SK-N-SH (cell line): Measurements from ENCODE around the gene YPEL1. TPM values are rescaled to one million over a fixed set of nuclear protein-coding genes. Genes with fewer than 3 reads are reported as not detected.

Source experiments
- CTCF ChIA-PET: fragments of 300-600, 350-600 bp; formaldehyde crosslinking; extraction: SDS; loops from one replicate; lab custom pipeline; 2021; lab: Yijun Ruan, JAX
- POLR2A ChIA-PET: fragments of 350-600 bp; sonication (Branson Sonifier 250); formaldehyde crosslinking; extraction: SDS; loops from one replicate; lab custom pipeline; 2020; ENCODE audit warnings: antibody characterized with exemption, inconsistent platforms; lab: Yijun Ruan, JAX
- DNase-seq: peaks from one replicate; pipeline ENCODE4 v3.0.0; 2012
- H2AFZ ChIP-seq: fragments of 200-600 bp; sonication (generic); 2 replicates; pipeline ENCODE4 v1.8.1; 2016; ENCODE audit warnings: antibody characterized with exemption, mild to moderate bottlenecking, low read depth
- H3F3A ChIP-seq: fragments of 200-600 bp; sonication (generic); replicated peaks from 2 replicates; pipeline ENCODE3; 2016; ENCODE audit warnings: antibody characterized with exemption, mild to moderate bottlenecking; ENCODE audit not compliant: insufficient read depth
- H3K27ac ChIP-seq, 2 experiments: fragments of 200-500 bp in 1 of 2; fragments of 200-600 bp in 1 of 2; sonication (Bioruptor generic) in 1 of 2; sonication (generic), shearing (Covaris generic) in 1 of 2; 2 replicates each; pipeline versions ENCODE4 v1.5.1 to v1.6.1; 2014 to 2016; ENCODE audit warnings: low read depth in 2 of 2, inconsistent platforms in 1 of 2, low read length in 1 of 2, mild to moderate bottlenecking in 1 of 2, mixed read lengths in 1 of 2
- H3K27me3 ChIP-seq: fragments of 200-600 bp; sonication (generic), shearing (Covaris generic); 2 replicates; pipeline ENCODE4 v1.6.1; 2016; ENCODE audit warnings: mixed run types; ENCODE audit not compliant: insufficient read depth
- H3K36me3 ChIP-seq, 2 experiments: fragments of 200-500 bp in 1 of 2; fragments of 200-600 bp in 1 of 2; sonication (Bioruptor generic) in 1 of 2; sonication (generic) in 1 of 2; replicated peaks in 1 of 2; 2 replicates each; pipeline versions ENCODE3 to v1.5.1; 2014 to 2016; ENCODE audit warnings: low read length in 1 of 2, mild to moderate bottlenecking in 1 of 2; ENCODE audit not compliant: insufficient read depth in 2 of 2, control insufficient read depth in 1 of 2
- H3K4me1 ChIP-seq, 2 experiments: fragments of 200-500 bp in 1 of 2; fragments of 200-600 bp in 1 of 2; sonication (Bioruptor generic) in 1 of 2; sonication (generic), shearing (Covaris generic) in 1 of 2; 2 replicates each; pipeline versions ENCODE4 v1.5.1 to v1.6.1; 2014 to 2016; ENCODE audit warnings: low read depth in 1 of 2, low read length in 1 of 2, mixed run types in 1 of 2; ENCODE audit not compliant: insufficient read depth in 2 of 2, control insufficient read depth in 1 of 2
- H3K4me2 ChIP-seq: fragments of 200-600 bp; sonication (generic), shearing (Covaris generic); 2 replicates; pipeline ENCODE4 v1.6.1; 2017; ENCODE audit warnings: mixed run types
- H3K4me3 ChIP-seq, 2 experiments: fragments of 200-500 bp in 1 of 2; fragments of 200-600 bp in 1 of 2; sonication (Bioruptor generic) in 1 of 2; sonication (generic), shearing (Covaris generic) in 1 of 2; 2 replicates each; pipeline versions ENCODE4 v1.5.1 to v1.8.1; 2014 to 2016; ENCODE audit warnings: low read depth in 2 of 2, inconsistent platforms in 1 of 2, low read length in 1 of 2, mild to moderate bottlenecking in 1 of 2, mixed read lengths in 1 of 2, moderate library complexity in 1 of 2
- H3K79me2 ChIP-seq: fragments of 200-600 bp; sonication (generic); 2 replicates; pipeline ENCODE4 v1.8.1; 2017; ENCODE audit warnings: mild to moderate bottlenecking; ENCODE audit not compliant: insufficient read depth
- H3K9ac ChIP-seq: fragments of 200-600 bp; sonication (generic); 2 replicates; pipeline ENCODE4 v1.6.1; 2017; ENCODE audit warnings: mixed run types
- H3K9me2 ChIP-seq: fragments of 200-600 bp; sonication (generic); 2 replicates; pipeline ENCODE4 v1.6.1; 2017; ENCODE audit warnings: mixed run types
- H3K9me3 ChIP-seq: fragments of 200-600 bp; sonication (generic); 2 replicates; pipeline ENCODE4 v1.6.1; 2017; ENCODE audit warnings: mixed run types, mild to moderate bottlenecking, moderate library complexity
- H4K20me1 ChIP-seq: fragments of 200-600 bp; sonication (generic); 2 replicates; pipeline ENCODE4 v1.6.1; 2017; ENCODE audit warnings: mild to moderate bottlenecking, mixed run types; ENCODE audit not compliant: insufficient read depth
- EP300 ChIP-seq, 2 experiments: IDR thresholded peaks; 2 replicates each; pipeline versions ENCODE4 v1.4.0 to v1.6.1; 2012; ENCODE audit warnings: borderline replicate concordance in 1 of 2, low read depth in 1 of 2, low read length in 1 of 2
- GATA2 ChIP-seq: sonication (generic); formaldehyde crosslinking; IDR thresholded peaks from 2 replicates; pipeline ENCODE4 v1.5.0; 2020; ENCODE audit warnings: mild to moderate bottlenecking, missing genetic modification reagents
- JUND ChIP-seq: IDR thresholded peaks from 2 replicates; pipeline ENCODE4 v1.4.0; 2012
- MXI1 ChIP-seq: IDR thresholded peaks from 2 replicates; pipeline ENCODE4 v1.6.1; 2012; ENCODE audit warnings: mild to moderate bottlenecking, low read depth, low read length, improper control_type of control experiment
- NRF1 ChIP-seq: IDR thresholded peaks from 2 replicates; pipeline ENCODE4 v1.6.1; 2012; ENCODE audit warnings: low read depth, mild to moderate bottlenecking, low read length
- WGBS: methylation state at CpG from one replicate; pipeline ENCODE4 v1.1.6; 2017; ENCODE audit warnings: low lambda C conversion rate; 5-methylcytosine and 5-hydroxymethylcytosine counted together
- polyA plus RNA-seq, 3 experiments: library from polyadenylated mRNA; depleted of rRNA; stranded (reverse); fragments of >200 nt; gene quantifications; 2 replicates each; pipeline ENCODE4 v1.2.3, GENCODE V29; 2012
- TF ChIP-seq, protein P1 (sequence below): IDR thresholded peaks from 2 replicates; pipeline ENCODE4; 2012
- TF ChIP-seq, protein P2 (sequence below): IDR thresholded peaks from 2 replicates; pipeline ENCODE4 v1.6.1; 2012; ENCODE audit warnings: mild to moderate bottlenecking, low read depth, low read length, moderate library complexity
- TF ChIP-seq, protein P3 (sequence below): fragments of 150-350 bp; IDR thresholded peaks from 2 replicates; pipeline ENCODE4 v1.6.1; 2017; ENCODE audit warnings: antibody characterized with exemption, low read length, low read depth, borderline replicate concordance
- TF ChIP-seq, protein P4 (sequence below): IDR thresholded peaks from 2 replicates; pipeline ENCODE4 v1.4.0; 2012; ENCODE audit warnings: low read depth, borderline replicate concordance

Gene YPEL1
- polyA plus RNA-seq, 1 of the 3 experiments (the other 2 are of a cell fraction) = 2.4 TPM

DNA sequence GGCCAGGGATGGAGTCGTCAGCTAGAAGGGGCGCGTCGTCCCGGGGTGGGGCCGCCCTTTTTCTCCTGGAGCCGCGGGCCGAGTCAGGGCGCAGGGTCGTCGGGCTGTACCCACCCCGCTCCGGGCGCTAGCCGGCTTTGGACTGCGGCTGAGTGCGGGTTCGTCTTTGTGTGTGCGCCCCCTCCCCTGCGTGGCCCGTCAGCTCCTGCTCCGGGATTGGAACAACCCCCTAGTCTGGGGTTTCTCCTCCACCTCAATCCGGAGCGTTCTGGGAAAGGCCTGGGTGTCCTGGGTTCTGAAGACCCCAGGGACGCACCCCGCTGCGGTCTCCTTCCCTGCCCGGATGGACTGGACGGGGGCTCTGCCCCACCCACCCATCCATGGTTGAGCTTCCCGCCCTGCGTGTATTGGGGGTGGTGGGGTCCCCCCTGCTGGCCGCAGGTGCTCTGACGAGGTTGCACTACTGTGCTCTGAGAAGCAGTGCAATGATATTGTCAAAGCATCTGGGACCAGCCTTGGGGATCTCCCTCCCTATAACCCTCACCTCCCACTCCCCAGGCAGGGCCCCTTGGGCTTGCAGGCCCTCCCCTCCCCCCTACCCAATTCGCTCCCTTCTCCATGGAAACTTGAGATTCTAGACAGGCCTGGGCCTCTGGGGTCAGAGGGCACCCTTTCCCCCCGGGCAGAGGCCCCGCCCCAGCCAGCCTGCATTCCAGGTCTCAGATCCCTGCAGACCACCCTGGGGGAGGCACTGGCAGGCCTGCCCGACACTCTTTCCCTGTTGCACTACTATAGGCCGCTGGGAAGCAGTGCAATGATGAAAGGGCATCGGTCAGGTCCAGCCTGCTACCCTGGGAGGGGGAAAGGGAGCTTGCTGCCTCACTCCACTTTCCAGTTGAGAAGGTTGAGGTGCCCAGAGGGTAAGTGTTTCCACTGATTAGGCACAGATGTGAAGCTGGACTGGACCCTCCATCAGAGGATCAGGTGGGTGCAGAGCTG, 82.7 kb downstream of the YPEL1 start:
- DNase-seq = no peak
- peak overlapping the region; percentile 100 for H3K4me2 ChIP-seq
- 13% methylated on average over 9 of the region's 40 CpGs for WGBS
- H3K9me3 ChIP-seq = no peaks in the 10 kb centered on the region
- TF ChIP-seq JUND (no peak), NRF1 (no peak), EP300 (IDR thresholded peaks at IDR 0.05; ENCODE audit: borderline replicate concordance in 1 of 2, low read depth in 1 of 2, low read length in 1 of 2) (no peak), MXI1 (no peak), GATA2 (CRISPR knock-in tag) (no peak)
- TF ChIP-seq, protein P1, sequence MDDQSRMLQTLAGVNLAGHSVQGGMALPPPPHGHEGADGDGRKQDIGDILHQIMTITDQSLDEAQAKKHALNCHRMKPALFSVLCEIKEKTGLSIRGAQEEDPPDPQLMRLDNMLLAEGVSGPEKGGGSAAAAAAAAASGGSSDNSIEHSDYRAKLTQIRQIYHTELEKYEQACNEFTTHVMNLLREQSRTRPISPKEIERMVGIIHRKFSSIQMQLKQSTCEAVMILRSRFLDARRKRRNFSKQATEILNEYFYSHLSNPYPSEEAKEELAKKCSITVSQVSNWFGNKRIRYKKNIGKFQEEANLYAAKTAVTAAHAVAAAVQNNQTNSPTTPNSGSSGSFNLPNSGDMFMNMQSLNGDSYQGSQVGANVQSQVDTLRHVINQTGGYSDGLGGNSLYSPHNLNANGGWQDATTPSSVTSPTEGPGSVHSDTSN = no peak
- TF ChIP-seq, protein P2, sequence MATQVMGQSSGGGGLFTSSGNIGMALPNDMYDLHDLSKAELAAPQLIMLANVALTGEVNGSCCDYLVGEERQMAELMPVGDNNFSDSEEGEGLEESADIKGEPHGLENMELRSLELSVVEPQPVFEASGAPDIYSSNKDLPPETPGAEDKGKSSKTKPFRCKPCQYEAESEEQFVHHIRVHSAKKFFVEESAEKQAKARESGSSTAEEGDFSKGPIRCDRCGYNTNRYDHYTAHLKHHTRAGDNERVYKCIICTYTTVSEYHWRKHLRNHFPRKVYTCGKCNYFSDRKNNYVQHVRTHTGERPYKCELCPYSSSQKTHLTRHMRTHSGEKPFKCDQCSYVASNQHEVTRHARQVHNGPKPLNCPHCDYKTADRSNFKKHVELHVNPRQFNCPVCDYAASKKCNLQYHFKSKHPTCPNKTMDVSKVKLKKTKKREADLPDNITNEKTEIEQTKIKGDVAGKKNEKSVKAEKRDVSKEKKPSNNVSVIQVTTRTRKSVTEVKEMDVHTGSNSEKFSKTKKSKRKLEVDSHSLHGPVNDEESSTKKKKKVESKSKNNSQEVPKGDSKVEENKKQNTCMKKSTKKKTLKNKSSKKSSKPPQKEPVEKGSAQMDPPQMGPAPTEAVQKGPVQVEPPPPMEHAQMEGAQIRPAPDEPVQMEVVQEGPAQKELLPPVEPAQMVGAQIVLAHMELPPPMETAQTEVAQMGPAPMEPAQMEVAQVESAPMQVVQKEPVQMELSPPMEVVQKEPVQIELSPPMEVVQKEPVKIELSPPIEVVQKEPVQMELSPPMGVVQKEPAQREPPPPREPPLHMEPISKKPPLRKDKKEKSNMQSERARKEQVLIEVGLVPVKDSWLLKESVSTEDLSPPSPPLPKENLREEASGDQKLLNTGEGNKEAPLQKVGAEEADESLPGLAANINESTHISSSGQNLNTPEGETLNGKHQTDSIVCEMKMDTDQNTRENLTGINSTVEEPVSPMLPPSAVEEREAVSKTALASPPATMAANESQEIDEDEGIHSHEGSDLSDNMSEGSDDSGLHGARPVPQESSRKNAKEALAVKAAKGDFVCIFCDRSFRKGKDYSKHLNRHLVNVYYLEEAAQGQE = no peak
- TF ChIP-seq, protein P3, sequence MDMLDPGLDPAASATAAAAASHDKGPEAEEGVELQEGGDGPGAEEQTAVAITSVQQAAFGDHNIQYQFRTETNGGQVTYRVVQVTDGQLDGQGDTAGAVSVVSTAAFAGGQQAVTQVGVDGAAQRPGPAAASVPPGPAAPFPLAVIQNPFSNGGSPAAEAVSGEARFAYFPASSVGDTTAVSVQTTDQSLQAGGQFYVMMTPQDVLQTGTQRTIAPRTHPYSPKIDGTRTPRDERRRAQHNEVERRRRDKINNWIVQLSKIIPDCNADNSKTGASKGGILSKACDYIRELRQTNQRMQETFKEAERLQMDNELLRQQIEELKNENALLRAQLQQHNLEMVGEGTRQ = no peak
- TF ChIP-seq, protein P4, sequence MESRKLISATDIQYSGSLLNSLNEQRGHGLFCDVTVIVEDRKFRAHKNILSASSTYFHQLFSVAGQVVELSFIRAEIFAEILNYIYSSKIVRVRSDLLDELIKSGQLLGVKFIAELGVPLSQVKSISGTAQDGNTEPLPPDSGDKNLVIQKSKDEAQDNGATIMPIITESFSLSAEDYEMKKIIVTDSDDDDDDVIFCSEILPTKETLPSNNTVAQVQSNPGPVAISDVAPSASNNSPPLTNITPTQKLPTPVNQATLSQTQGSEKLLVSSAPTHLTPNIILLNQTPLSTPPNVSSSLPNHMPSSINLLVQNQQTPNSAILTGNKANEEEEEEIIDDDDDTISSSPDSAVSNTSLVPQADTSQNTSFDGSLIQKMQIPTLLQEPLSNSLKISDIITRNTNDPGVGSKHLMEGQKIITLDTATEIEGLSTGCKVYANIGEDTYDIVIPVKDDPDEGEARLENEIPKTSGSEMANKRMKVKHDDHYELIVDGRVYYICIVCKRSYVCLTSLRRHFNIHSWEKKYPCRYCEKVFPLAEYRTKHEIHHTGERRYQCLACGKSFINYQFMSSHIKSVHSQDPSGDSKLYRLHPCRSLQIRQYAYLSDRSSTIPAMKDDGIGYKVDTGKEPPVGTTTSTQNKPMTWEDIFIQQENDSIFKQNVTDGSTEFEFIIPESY = no peak
- no peaks in the 10 kb centered on the region for H4K20me1 ChIP-seq
- H3K9me2 ChIP-seq = no peaks in the 10 kb centered on the region
- H3K4me1 ChIP-seq = peaks cover 8 to 16% of the 10 kb centered on the region in 2 experiments; a peak in 2 of 4 replicates
- H3K79me2 ChIP-seq = peaks cover 15% of the 10 kb centered on the region
- peak overlapping the region; percentile 71 to 95 for H3K4me3 ChIP-seq
- H3K9ac ChIP-seq = peak overlapping the region; percentile 83
- ChIA-PET POLR2A (interaction anchor here (1.0 to 2.0 kb wide), 3 partner anchors 9 to 13 kb away, joined by 3 to 9 read pairs (median 6); partner anchors contain the start of genes PPIL2 and SDF2L1), CTCF (interaction anchor here (1.5 to 3.8 kb wide), 3 partner anchors 10 to 24 kb away, joined by 4 to 23 read pairs (median 5); partner anchors contain the start of genes PPIL2, SDF2L1 and YDJC)
- peaks cover 0 to 8% of the 10 kb centered on the region in 2 experiments for H3K36me3 ChIP-seq
- peak overlapping the region; percentile 31 to 63; a peak in 2 of 4 replicates for H3K27ac ChIP-seq
- H3K27me3 ChIP-seq = no peaks in the 10 kb centered on the region
- H2AFZ ChIP-seq = peak overlapping the region; percentile 98
- peaks cover 13% of the 10 kb centered on the region for H3F3A ChIP-seq
